Measurements from ENCODE around the gene SYTL2. TPM values are rescaled to one million over a fixed set of nuclear protein-coding genes. Genes with fewer than 3 reads are reported as not detected.

The SYTL2 gene
- total and polyA plus RNA-seq, 4 donors = 2.6 to 27.4 (median 4.4) TPM

- no peak for TF ChIP-seq ZBTB33 (IDR thresholded peaks at IDR 0.05)
- TF ChIP-seq TAF1 (conservative IDR thresholded peaks at IDR 0.05) = no peak
- peak; percentile 29 for TF ChIP-seq NR2F2 (IDR thresholded peaks at IDR 0.05)
- no peak for TF ChIP-seq SP1 (IDR thresholded peaks at IDR 0.05)
These were observed 91.7 kb downstream of the SYTL2 start (continued) for GRCh38 chr11:85718991-85719807.

- peak overlapping the region in 1 of 2 donors; percentile 43 for H3K27ac ChIP-seq (ENCODE audit: low read depth in 1 of 2, low read length in 2 of 2)
- H3K4me3 ChIP-seq (ENCODE audit: low read depth in 1 of 3, low read length in 3 of 3) = no peak overlapping the region
- H3K9me3 ChIP-seq (ENCODE audit: control insufficient read depth in 4 of 4, low read length in 3 of 4) = no peaks in the 10 kb centered on the region
- 64% methylated on average over 7 of the region's 7 CpGs for WGBS
- no peak for TF ChIP-seq CTCF (IDR thresholded peaks at IDR 0.05; ENCODE audit: low read depth, low read length, missing input control)
- TF ChIP-seq JUND (IDR thresholded peaks at IDR 0.05) = no peak
- no peak for TF ChIP-seq ZBTB33 (IDR thresholded peaks at IDR 0.05)
- no peak for TF ChIP-seq FOXA2 (IDR thresholded peaks at IDR 0.05)
- no peak for TF ChIP-seq RXRA (IDR thresholded peaks at IDR 0.05)
- no peak for TF ChIP-seq YY1 (IDR thresholded peaks at IDR 0.05)
- TF ChIP-seq GABPA (IDR thresholded peaks at IDR 0.05 in 1 of 2, conservative IDR thresholded peaks at IDR 0.05 in 1 of 2) = no peak
- no peak for TF ChIP-seq REST (IDR thresholded peaks at IDR 0.05)
- TF ChIP-seq FOXA1 (IDR thresholded peaks at IDR 0.05) = no peak
- TF ChIP-seq HNF4G (IDR thresholded peaks at IDR 0.05) = no peak
- TF ChIP-seq ATF3 (IDR thresholded peaks at IDR 0.05) = no peak
- no peak for TF ChIP-seq NR2F2 (IDR thresholded peaks at IDR 0.05)
- no peak for DNase-seq (ENCODE audit: low spot score)
- no peaks in the 10 kb centered on the region for H3K4me1 ChIP-seq (ENCODE audit: control insufficient read depth in 4 of 4, insufficient read depth in 4 of 4, low read length in 3 of 4)
- no peak overlapping the region for H3K9ac ChIP-seq (ENCODE audit: low read depth in 1 of 2, low read length in 2 of 2)
- no peaks in the 10 kb centered on the region for H3K36me3 ChIP-seq (ENCODE audit: control insufficient read depth in 4 of 4, insufficient read depth in 3 of 4, low read depth in 1 of 4, low read length in 3 of 4)
- no peaks in the 10 kb centered on the region for H3K27me3 ChIP-seq (ENCODE audit: control insufficient read depth in 4 of 4, insufficient read depth in 4 of 4, low read length in 3 of 4)
These were observed 92.6 kb downstream of the SYTL2 start for GRCh38 chr11:85718126-85718943.

All from liver (tissue), 9 donors.